ENCODE measurements around the gene MTUS2. TPM values are rescaled to one million over a fixed set of nuclear protein-coding genes. Genes with fewer than 3 reads are reported as not detected.

Gene MTUS2
- total and polyA plus RNA-seq, 10 of the 15 experiments (the other 5 are each of a cell fraction or from before 2014, with no cell fraction given): under 0.01 to 0.05 (median 0.02) TPM; not detected in 6

DNA sequence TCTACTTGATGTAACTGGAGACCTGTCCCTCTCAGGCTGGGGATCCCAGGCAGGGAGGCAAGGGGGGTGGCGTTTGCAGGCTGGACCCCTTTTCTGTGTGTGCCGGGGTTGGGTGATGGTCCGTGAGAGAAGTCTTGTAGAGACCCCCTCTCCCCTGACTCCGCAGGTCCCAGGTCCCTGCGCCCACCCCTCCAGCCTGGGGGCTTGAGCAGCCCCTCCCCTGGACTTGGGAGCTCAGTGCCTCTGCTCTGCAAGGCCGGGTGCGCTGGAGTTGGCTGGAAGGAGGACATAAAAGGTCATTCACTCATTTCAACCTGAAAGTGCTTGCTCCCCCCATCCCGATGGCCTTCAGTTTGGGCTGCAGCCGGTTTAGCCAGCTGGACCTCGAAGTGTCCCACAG is 685.8 kb downstream of the MTUS2 start:
- RAD21 ChIA-PET (ENCODE audit: unreplicated experiment): interaction anchor here (3.5 kb wide), 1 partner anchor 202 kb away, joined by 24 read pairs; no protein-coding TSS in a partner anchor
- 86% methylated on average over 10 of the region's 10 CpGs for WGBS (ENCODE audit: insufficient coverage, insufficient replicate concordance, low lambda C conversion rate, missing lambda C conversion rate)
- no peaks in the 10 kb centered on the region for H3K79me2 ChIP-seq (ENCODE audit: control insufficient read depth, insufficient read depth, low read length)
- no peak for ATAC-seq
- CTCF ChIA-PET: interaction anchor here (1.1 to 4.9 kb wide), 4 partner anchors 202 to 609 kb away, joined by 3 to 80 read pairs (median 27); no protein-coding TSS in a partner anchor
- H2AFZ ChIP-seq (ENCODE audit: control insufficient read depth, low read depth, low read length): no peak overlapping the region
- H3K9ac ChIP-seq (ENCODE audit: control insufficient read depth, insufficient read depth, low read length): no peak overlapping the region
- no peak for DNase-seq (ENCODE audit: low read depth, low spot score)
- POLR2A ChIA-PET: no interaction called here
- H3K27me3 ChIP-seq (replicated peaks in 1 of 2; ENCODE audit: control insufficient read depth in 2 of 2, insufficient read depth in 2 of 2, low read length in 1 of 2): no peaks in the 10 kb centered on the region
- H3K4me3 ChIP-seq: no peak overlapping the region
- H3K27ac ChIP-seq (ENCODE audit: control insufficient read depth, insufficient read depth): no peak overlapping the region
- TF ChIP-seq SKIL (IDR thresholded peaks at IDR 0.05; ENCODE audit: low read depth, poor library complexity, severe bottlenecking) (no peak), YY1 (IDR thresholded peaks at IDR 0.05; ENCODE audit: low read depth, low read length) (no peak), PAX5 (IDR thresholded peaks at IDR 0.05; ENCODE audit: borderline replicate concordance, low read depth, low read length) (no peak), SREBF1 (IDR thresholded peaks at IDR 0.05; ENCODE audit: low read length) (no peak), RUNX3 (IDR thresholded peaks at IDR 0.05; ENCODE audit: low read length) (no peak), STAT3 (IDR thresholded peaks at IDR 0.05; ENCODE audit: low read depth, low read length) (no peak), JUNB (IDR thresholded peaks at IDR 0.05) (no peak), BHLHE40 (IDR thresholded peaks at IDR 0.05; ENCODE audit: borderline replicate concordance in 1 of 2, low read depth in 2 of 2, low read length in 1 of 2) (no peak), HDAC2 (IDR thresholded peaks at IDR 0.05) (no peak), IKZF1 (conservative IDR thresholded peaks at IDR 0.05) (no peak), EZH2 (IDR thresholded peaks at IDR 0.05; ENCODE audit: borderline replicate concordance, control insufficient read depth, low read depth, low read length) (no peak), ZBED1 (IDR thresholded peaks at IDR 0.05; ENCODE audit: borderline replicate concordance) (no peak), TBL1XR1 (IDR thresholded peaks at IDR 0.05; ENCODE audit: low read depth, low read length) (no peak)
- TF ChIP-seq, protein P1, sequence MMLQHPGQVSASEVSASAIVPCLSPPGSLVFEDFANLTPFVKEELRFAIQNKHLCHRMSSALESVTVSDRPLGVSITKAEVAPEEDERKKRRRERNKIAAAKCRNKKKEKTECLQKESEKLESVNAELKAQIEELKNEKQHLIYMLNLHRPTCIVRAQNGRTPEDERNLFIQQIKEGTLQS (IDR thresholded peaks at IDR 0.05; ENCODE audit: borderline replicate concordance, extremely low read depth, low read depth, low read length): no peak
- TF ChIP-seq, protein P2, sequence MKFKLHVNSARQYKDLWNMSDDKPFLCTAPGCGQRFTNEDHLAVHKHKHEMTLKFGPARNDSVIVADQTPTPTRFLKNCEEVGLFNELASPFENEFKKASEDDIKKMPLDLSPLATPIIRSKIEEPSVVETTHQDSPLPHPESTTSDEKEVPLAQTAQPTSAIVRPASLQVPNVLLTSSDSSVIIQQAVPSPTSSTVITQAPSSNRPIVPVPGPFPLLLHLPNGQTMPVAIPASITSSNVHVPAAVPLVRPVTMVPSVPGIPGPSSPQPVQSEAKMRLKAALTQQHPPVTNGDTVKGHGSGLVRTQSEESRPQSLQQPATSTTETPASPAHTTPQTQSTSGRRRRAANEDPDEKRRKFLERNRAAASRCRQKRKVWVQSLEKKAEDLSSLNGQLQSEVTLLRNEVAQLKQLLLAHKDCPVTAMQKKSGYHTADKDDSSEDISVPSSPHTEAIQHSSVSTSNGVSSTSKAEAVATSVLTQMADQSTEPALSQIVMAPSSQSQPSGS (IDR thresholded peaks at IDR 0.05; ENCODE audit: low read length): no peak
- TF ChIP-seq, protein P3, sequence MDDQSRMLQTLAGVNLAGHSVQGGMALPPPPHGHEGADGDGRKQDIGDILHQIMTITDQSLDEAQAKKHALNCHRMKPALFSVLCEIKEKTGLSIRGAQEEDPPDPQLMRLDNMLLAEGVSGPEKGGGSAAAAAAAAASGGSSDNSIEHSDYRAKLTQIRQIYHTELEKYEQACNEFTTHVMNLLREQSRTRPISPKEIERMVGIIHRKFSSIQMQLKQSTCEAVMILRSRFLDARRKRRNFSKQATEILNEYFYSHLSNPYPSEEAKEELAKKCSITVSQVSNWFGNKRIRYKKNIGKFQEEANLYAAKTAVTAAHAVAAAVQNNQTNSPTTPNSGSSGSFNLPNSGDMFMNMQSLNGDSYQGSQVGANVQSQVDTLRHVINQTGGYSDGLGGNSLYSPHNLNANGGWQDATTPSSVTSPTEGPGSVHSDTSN (IDR thresholded peaks at IDR 0.05; ENCODE audit: insufficient replicate concordance, low read depth, low read length): no peak
- TF ChIP-seq, protein P4, sequence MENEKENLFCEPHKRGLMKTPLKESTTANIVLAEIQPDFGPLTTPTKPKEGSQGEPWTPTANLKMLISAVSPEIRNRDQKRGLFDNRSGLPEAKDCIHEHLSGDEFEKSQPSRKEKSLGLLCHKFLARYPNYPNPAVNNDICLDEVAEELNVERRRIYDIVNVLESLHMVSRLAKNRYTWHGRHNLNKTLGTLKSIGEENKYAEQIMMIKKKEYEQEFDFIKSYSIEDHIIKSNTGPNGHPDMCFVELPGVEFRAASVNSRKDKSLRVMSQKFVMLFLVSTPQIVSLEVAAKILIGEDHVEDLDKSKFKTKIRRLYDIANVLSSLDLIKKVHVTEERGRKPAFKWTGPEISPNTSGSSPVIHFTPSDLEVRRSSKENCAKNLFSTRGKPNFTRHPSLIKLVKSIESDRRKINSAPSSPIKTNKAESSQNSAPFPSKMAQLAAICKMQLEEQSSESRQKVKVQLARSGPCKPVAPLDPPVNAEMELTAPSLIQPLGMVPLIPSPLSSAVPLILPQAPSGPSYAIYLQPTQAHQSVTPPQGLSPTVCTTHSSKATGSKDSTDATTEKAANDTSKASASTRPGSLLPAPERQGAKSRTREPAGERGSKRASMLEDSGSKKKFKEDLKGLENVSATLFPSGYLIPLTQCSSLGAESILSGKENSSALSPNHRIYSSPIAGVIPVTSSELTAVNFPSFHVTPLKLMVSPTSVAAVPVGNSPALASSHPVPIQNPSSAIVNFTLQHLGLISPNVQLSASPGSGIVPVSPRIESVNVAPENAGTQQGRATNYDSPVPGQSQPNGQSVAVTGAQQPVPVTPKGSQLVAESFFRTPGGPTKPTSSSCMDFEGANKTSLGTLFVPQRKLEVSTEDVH (IDR thresholded peaks at IDR 0.05; ENCODE audit: low read depth, partially characterized antibody): no peak
- intact Hi-C loops (cut with micrococcal nuclease; ENCODE audit: unreplicated experiment) (no loop called here), in situ Hi-C loops (cut with MboI) (loop anchor here (5.0 kb wide), 2 partner anchors 206 to 611 kb away; no protein-coding TSS in a partner anchor)
- H3K9me3 ChIP-seq (replicated peaks; ENCODE audit: control insufficient read depth, insufficient read depth, low read length): no peaks in the 10 kb centered on the region
- no peaks in the 10 kb centered on the region for H3K4me1 ChIP-seq (ENCODE audit: control insufficient read depth, insufficient read depth, low read length)
- no peaks in the 10 kb centered on the region; a peak in 2 of 4 replicates for H3K36me3 ChIP-seq (ENCODE audit: control insufficient read depth in 2 of 2, insufficient read depth in 2 of 2, low read length in 1 of 2)
- no TSS peak for BruUV-seq (replicated peaks)
- SMC1A ChIA-PET (ENCODE audit: uncharacterized antibody, unreplicated experiment): no interaction called here
- no peak overlapping the region for H3K4me2 ChIP-seq (ENCODE audit: control insufficient read depth, insufficient read depth)
- FAIRE-seq: no peak
- no peaks in the 10 kb centered on the region for H4K20me1 ChIP-seq (ENCODE audit: control insufficient read depth, insufficient read depth)
